ENCODE measurements around the gene FAM20B. TPM values are rescaled to one million over a fixed set of nuclear protein-coding genes. Genes with fewer than 3 reads are reported as not detected.
"Not testable (repeated sequence)": the region's sequence is repeated elsewhere in the genome, so short reads cannot be mapped to it uniquely, and the experiment has no call there.

The FAM20B gene, protein sequence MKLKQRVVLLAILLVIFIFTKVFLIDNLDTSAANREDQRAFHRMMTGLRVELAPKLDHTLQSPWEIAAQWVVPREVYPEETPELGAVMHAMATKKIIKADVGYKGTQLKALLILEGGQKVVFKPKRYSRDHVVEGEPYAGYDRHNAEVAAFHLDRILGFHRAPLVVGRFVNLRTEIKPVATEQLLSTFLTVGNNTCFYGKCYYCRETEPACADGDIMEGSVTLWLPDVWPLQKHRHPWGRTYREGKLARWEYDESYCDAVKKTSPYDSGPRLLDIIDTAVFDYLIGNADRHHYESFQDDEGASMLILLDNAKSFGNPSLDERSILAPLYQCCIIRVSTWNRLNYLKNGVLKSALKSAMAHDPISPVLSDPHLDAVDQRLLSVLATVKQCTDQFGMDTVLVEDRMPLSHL
- polyA plus RNA-seq (2013), result 17.6 and 17.9 TPM in 2 replicates

DNA sequence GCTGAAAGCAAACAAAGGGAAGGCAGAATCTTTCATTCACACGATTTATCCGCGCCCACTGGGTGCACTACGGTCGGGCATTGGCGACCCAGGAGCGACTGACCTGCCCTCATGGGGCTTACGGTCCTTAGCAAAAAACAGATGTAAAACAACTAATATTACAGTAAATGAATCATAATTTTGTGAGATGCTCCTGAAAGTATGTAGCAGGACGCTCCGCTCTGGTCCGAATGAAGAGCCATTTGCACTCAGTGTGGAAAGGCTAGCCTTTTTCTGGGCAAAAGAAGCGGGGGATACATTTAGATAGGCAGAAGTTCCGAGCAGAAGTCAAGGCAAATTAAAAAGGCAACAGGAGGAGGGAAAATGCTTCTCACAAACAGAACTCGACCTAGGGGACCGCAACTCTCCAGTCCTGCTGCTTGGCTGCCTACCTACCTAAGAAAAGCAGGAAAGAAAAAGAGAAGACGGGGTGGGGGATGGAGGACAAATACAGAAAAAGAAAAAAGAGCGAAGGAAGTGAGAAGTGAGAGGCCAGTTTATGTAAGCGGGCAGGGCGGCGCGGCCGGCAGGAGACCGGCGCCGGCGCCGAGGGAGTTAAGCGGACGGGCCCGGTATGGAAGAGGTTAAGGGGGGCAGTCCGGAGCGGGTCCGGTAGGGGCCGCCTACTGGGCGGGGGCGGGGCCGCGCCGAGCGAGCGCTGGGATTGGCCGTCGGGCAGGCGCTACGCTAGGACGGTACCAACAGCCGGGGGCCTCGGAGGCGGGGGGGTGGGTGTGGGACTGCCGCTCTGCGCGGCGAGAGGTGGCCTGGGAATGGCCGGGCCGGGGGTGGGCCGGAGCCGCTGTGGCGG, at the start of gene FAM20B:
Gene FAM20B (plus strand): TSS at position 770 of the 850 bp plus-strand sequence. CDS start 17,954 bp downstream, outside the sequence.
- Histone ChIP-seq H3K23ac (ENCODE audit: low read length) (no peak within 1 kb of the TSS), H2BK120ac (ENCODE audit: insufficient read depth, low read length, poor library complexity) (peak within 1 kb of the TSS; percentile 75), H3K4ac (ENCODE audit: low read depth, low read length) (peak within 1 kb of the TSS; percentile 77), H3K9me3 (ENCODE audit: insufficient read depth, low read depth, low read length) (no peaks in the 10 kb centered on the region), H3K9ac (ENCODE audit: low read length) (peak within 1 kb of the TSS; percentile 98), H3K4me2 (ENCODE audit: low read length) (peak within 1 kb of the TSS; percentile 80), H4K91ac (ENCODE audit: low read depth, low read length) (peak within 1 kb of the TSS; percentile 90), H2BK12ac (ENCODE audit: low read length) (no peak within 1 kb of the TSS), H3K79me2 (ENCODE audit: control insufficient read depth, insufficient read depth, low read length, poor library complexity) (peaks cover 5% of the 10 kb centered on the region), H3K4me3 (ENCODE audit: low read depth, low read length) (peak within 1 kb of the TSS; percentile 88), H2AFZ (ENCODE audit: insufficient read depth, low read length, poor library complexity) (peak within 1 kb of the TSS; percentile 91), H3K18ac (ENCODE audit: low read length) (peak within 1 kb of the TSS; percentile 90), H3K79me1 (ENCODE audit: low read length) (peaks cover 9% of the 10 kb centered on the region), H4K8ac (ENCODE audit: low read depth, low read length) (peak within 1 kb of the TSS; percentile 92), H2AK5ac (ENCODE audit: low read length) (no peak within 1 kb of the TSS), H3K4me1 (ENCODE audit: control insufficient read depth in 1 of 2, insufficient read depth in 2 of 2, low read length in 2 of 2) (peaks cover 3 to 5% of the 10 kb centered on the region in 2 experiments), H4K12ac (ENCODE audit: low read depth, low read length) (peak within 1 kb of the TSS; percentile 82), H3K36me3 (ENCODE audit: control insufficient read depth in 1 of 2, insufficient read depth in 2 of 2, low read length in 2 of 2) (no peaks in the 10 kb centered on the region), H3K14ac (ENCODE audit: low read length) (peak within 1 kb of the TSS; percentile 91), H2BK5ac (ENCODE audit: low read depth, low read length, poor library complexity) (peak within 1 kb of the TSS; percentile 75), H3K27me3 (ENCODE audit: insufficient read depth, low read length) (no peaks in the 10 kb centered on the region), H3K27ac (ENCODE audit: low read depth, low read length) (peak within 1 kb of the TSS; percentile 89)
- WGBS (ENCODE audit: extremely low coverage, insufficient coverage, insufficient read length), result no CpG with 5 or more reads among the region's 58 CpGs
- DNase-seq, result peak; percentile 89 to 93

DNA sequence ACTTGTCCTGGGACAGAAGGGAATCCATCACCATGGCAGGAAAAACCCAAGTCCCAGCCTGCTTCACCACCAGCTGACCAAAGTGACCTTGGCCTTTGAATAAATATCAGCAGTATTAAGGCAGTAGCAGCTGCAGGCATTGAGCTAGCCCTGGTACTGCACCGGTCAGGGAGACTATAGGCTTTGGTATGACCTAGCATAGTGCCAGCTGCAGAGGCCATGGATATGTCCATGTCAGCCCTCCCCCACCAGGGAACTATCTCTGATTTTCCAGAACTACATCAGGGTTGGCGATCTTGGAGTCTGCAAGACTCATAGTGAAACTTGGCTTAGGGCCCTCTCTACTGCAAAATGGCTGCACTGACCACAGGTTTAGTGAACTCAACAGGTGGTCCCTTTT, 49.2 kb upstream of the FAM20B start:
- Histone ChIP-seq H3K27ac (ENCODE audit: low read depth, low read length) (no peak overlapping the region), H3K79me2 (ENCODE audit: control insufficient read depth, insufficient read depth, low read length, poor library complexity) (no peaks in the 10 kb centered on the region), H3K4ac (ENCODE audit: low read depth, low read length) (no peak overlapping the region), H3K4me3 (ENCODE audit: low read depth, low read length) (peak overlapping the region; percentile 36), H3K14ac (ENCODE audit: low read length) (no peak overlapping the region), H4K8ac (ENCODE audit: low read depth, low read length) (no peak overlapping the region), H3K27me3 (ENCODE audit: insufficient read depth, low read length) (no peaks in the 10 kb centered on the region), H3K79me1 (ENCODE audit: low read length) (no peaks in the 10 kb centered on the region), H2BK5ac (ENCODE audit: low read depth, low read length, poor library complexity) (no peak overlapping the region), H3K4me2 (ENCODE audit: low read length) (no peak overlapping the region), H2AK5ac (ENCODE audit: low read length) (no peak overlapping the region), H3K4me1 (ENCODE audit: control insufficient read depth in 1 of 2, insufficient read depth in 2 of 2, low read length in 2 of 2) (no peaks in the 10 kb centered on the region), H3K9me3 (ENCODE audit: insufficient read depth, low read depth, low read length) (peaks cover 9% of the 10 kb centered on the region), H2AFZ (ENCODE audit: insufficient read depth, low read length, poor library complexity) (no peak overlapping the region), H2BK12ac (ENCODE audit: low read length) (no peak overlapping the region), H2BK120ac (ENCODE audit: insufficient read depth, low read length, poor library complexity) (no peak overlapping the region), H3K18ac (ENCODE audit: low read length) (no peak overlapping the region), H3K23ac (ENCODE audit: low read length) (no peak overlapping the region), H3K36me3 (ENCODE audit: control insufficient read depth in 1 of 2, insufficient read depth in 2 of 2, low read length in 2 of 2) (no peaks in the 10 kb centered on the region), H4K91ac (ENCODE audit: low read depth, low read length) (no peak overlapping the region), H4K12ac (ENCODE audit: low read depth, low read length) (no peak overlapping the region), H3K9ac (ENCODE audit: low read length) (no peak overlapping the region)
- no CpG with 5 or more reads among the region's 2 CpGs for WGBS (ENCODE audit: extremely low coverage, insufficient coverage, insufficient read length)
- DNase-seq, result no peak

DNA sequence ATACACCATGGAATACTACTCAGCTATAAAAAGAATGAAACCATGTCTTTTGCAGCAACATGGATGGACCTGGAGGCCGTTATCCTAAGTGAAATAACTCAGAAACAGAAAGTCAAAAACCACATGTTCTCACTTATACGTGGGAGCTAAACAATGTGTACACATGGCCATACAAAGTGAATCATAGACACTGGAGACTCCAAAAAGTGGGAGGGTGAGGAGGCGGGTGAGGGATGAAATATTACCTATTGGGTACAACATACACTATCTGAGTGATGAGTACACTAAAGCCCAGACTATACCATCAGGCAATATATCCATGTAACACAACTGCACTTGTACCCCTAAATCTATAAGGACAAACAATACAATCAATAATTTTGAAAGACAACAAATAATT, 39.5 kb upstream of the FAM20B start:
- Histone ChIP-seq H3K79me1 (ENCODE audit: low read length) (no peaks in the 10 kb centered on the region), H3K18ac (ENCODE audit: low read length) (no peak overlapping the region), H2BK120ac (ENCODE audit: insufficient read depth, low read length, poor library complexity) (no peak overlapping the region), H2AK5ac (ENCODE audit: low read length) (no peak overlapping the region), H3K23ac (ENCODE audit: low read length) (no peak overlapping the region), H3K4me2 (ENCODE audit: low read length) (no peak overlapping the region), H3K14ac (ENCODE audit: low read length) (no peak overlapping the region), H3K27me3 (ENCODE audit: insufficient read depth, low read length) (no peaks in the 10 kb centered on the region), H3K36me3 (ENCODE audit: control insufficient read depth in 1 of 2, insufficient read depth in 2 of 2, low read length in 2 of 2) (no peaks in the 10 kb centered on the region), H3K4me3 (ENCODE audit: low read depth, low read length) (no peak overlapping the region), H3K9me3 (ENCODE audit: insufficient read depth, low read depth, low read length) (no peaks in the 10 kb centered on the region), H2BK5ac (ENCODE audit: low read depth, low read length, poor library complexity) (no peak overlapping the region), H2AFZ (ENCODE audit: insufficient read depth, low read length, poor library complexity) (no peak overlapping the region), H2BK12ac (ENCODE audit: low read length) (no peak overlapping the region), H4K8ac (ENCODE audit: low read depth, low read length) (no peak overlapping the region), H3K9ac (ENCODE audit: low read length) (no peak overlapping the region), H3K4ac (ENCODE audit: low read depth, low read length) (no peak overlapping the region), H4K91ac (ENCODE audit: low read depth, low read length) (no peak overlapping the region), H4K12ac (ENCODE audit: low read depth, low read length) (no peak overlapping the region), H3K4me1 (ENCODE audit: control insufficient read depth in 1 of 2, insufficient read depth in 2 of 2, low read length in 2 of 2) (no peaks in the 10 kb centered on the region), H3K27ac (ENCODE audit: low read depth, low read length) (no peak overlapping the region), H3K79me2 (ENCODE audit: control insufficient read depth, insufficient read depth, low read length, poor library complexity) (no peaks in the 10 kb centered on the region)
- no CpG with 5 or more reads among the region's 3 CpGs for WGBS (ENCODE audit: extremely low coverage, insufficient coverage, insufficient read length)
- no peak for DNase-seq

DNA sequence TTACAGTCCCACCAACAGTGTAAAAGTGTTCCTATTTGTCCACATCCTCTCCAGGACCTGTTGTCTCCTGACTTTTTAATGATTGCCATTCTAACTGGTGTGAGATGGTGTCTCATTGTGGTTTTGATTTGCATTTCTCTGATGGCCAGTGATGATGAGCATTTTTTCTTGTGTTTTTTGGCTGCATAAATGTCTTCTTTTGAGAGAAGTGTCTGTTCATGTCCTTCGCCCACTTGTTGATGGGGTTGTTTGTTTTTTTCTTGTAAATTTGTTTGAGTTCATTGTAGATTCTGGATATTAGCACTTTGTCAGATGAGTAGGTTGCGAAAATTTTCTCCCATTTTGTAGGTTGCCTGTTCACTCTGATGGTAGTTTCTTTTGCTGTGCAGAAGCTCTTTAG, 37.5 kb upstream of the FAM20B start:
- H4K8ac ChIP-seq (ENCODE audit: low read depth, low read length); H4K91ac ChIP-seq (ENCODE audit: low read depth, low read length); H3K4ac ChIP-seq (ENCODE audit: low read depth, low read length); H3K4me1 ChIP-seq (ENCODE audit: control insufficient read depth in 1 of 2, insufficient read depth in 2 of 2, low read length in 2 of 2); H3K4me2 ChIP-seq (ENCODE audit: low read length); H3K4me3 ChIP-seq (ENCODE audit: low read depth, low read length); H3K14ac ChIP-seq (ENCODE audit: low read length); H3K36me3 ChIP-seq (ENCODE audit: control insufficient read depth in 1 of 2, insufficient read depth in 2 of 2, low read length in 2 of 2); H2AK5ac ChIP-seq (ENCODE audit: low read length); H2AFZ ChIP-seq (ENCODE audit: insufficient read depth, low read length, poor library complexity); H3K79me2 ChIP-seq (ENCODE audit: control insufficient read depth, insufficient read depth, low read length, poor library complexity); H3K27me3 ChIP-seq (ENCODE audit: insufficient read depth, low read length); H2BK5ac ChIP-seq (ENCODE audit: low read depth, low read length, poor library complexity); H3K18ac ChIP-seq (ENCODE audit: low read length); DNase-seq; H4K12ac ChIP-seq (ENCODE audit: low read depth, low read length); H3K9me3 ChIP-seq (ENCODE audit: insufficient read depth, low read depth, low read length); H2BK120ac ChIP-seq (ENCODE audit: insufficient read depth, low read length, poor library complexity); H3K27ac ChIP-seq (ENCODE audit: low read depth, low read length); H3K9ac ChIP-seq (ENCODE audit: low read length); H3K79me1 ChIP-seq (ENCODE audit: low read length); H2BK12ac ChIP-seq (ENCODE audit: low read length); H3K23ac ChIP-seq (ENCODE audit: low read length): not testable (repeated sequence)
- WGBS (ENCODE audit: extremely low coverage, insufficient coverage, insufficient read length), result no CpG with 5 or more reads among the region's 2 CpGs

Measured in trophoblast cell (in vitro differentiated cells and primary cell).